ENCODE measurements around the gene DEPDC1B.

DNA sequence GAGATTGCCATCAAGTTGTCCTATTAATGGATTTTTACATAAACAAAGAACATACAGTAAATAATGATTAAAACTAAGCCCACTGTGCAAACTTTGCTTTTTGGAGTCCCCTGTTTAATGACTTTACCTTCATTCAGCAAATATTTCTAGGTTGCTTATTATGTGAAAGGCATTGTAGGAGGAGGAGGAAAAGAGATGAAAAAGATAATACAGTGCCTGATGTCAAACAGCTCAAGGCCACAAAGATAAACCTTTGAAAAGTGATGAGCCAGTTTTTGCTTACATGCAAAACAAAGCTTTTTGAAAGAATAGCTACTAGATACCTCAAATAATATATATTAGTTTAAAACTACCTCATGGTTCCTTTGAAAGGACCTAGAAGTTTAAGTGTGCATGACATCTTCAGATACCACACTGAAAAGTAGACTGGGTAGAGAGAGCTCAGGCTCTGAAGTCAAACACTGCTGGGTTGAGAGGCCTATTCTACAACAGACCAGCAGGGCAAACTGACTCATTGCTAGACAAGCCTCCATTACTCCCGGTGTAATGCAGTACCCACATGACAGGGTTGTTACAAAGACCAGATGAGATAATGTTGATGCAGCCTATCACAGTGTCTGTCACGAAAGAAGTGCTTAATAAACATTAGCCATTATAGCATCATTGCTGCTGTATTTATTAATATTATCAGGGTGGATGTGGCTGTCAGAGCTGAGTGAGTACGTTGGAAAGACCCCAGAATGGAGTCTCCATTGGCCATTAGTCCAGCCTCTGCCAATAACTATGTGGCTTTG is 11.8 kb downstream of the DEPDC1B start:
- TF ChIP-seq, protein P1, sequence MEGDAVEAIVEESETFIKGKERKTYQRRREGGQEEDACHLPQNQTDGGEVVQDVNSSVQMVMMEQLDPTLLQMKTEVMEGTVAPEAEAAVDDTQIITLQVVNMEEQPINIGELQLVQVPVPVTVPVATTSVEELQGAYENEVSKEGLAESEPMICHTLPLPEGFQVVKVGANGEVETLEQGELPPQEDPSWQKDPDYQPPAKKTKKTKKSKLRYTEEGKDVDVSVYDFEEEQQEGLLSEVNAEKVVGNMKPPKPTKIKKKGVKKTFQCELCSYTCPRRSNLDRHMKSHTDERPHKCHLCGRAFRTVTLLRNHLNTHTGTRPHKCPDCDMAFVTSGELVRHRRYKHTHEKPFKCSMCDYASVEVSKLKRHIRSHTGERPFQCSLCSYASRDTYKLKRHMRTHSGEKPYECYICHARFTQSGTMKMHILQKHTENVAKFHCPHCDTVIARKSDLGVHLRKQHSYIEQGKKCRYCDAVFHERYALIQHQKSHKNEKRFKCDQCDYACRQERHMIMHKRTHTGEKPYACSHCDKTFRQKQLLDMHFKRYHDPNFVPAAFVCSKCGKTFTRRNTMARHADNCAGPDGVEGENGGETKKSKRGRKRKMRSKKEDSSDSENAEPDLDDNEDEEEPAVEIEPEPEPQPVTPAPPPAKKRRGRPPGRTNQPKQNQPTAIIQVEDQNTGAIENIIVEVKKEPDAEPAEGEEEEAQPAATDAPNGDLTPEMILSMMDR (IDR thresholded peaks at IDR 0.05): no peak
- TF ChIP-seq POLR2A (IDR thresholded peaks at IDR 0.05): no peak
